NCI-H226 (cell line): ENCODE data around the gene HCFC2.

Experiments used
- DNase-seq: peaks from one replicate; pipeline ENCODE4 v3.0.0-alpha.2; 2015

HCFC2 gene

DNA sequence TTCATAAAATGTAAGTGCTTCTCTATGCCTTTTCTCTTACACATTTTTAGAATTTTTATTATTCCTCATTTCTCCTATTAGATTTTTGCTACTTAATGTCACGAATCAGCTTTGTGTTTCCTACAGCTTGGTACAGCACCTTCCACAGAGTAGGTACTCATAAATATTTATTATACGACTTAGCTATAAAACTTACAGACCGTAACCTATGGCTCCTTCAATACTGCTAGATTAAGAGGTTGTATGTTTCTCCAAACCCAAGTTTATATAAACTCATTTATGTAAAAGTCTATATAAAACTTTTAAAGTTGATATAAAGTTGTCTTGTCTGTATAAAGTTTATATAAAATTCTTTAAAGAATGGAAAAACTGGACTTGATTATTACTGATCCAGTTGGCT is 62.2 kb downstream of the HCFC2 start:
- no peak for DNase-seq

DNA sequence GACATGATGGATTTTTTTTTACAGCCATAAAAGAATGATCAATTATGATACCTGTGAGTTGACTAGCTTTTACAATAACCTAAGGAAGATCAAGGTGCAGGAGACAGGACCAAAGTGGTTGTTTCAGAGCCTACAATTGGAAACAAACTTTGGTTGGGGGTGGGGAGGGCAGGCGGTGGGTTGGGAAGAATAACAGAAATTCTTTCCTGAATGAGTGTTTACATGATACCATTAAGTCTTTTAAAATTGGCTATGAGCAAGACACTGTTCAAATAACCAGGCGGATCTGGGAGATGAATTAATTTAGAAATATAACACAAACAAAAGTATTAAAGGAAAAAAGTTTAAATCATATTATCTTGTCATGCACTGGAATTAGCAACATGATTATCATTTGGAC is 66.4 kb downstream of the HCFC2 start:
- no peak for DNase-seq

DNA sequence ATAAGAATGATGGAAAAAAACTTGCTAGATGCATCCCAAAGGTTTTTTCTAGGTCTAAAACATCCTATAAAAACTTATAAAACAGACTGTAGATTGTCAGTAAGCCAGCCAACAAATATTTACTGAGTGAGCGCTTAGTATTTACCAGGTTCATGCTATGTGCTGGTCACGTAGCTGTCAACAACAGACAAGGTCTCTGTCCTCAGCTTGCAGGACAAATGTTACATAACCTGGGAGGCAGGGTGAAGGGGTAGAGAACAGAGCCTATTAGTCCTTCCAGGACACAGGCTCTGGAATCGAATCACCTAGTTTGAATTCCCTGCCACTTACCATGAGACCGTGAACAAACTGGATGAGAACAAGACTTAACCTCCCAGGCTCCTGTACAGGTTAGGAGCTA is 67.3 kb downstream of the HCFC2 start:
- no peak for DNase-seq

DNA sequence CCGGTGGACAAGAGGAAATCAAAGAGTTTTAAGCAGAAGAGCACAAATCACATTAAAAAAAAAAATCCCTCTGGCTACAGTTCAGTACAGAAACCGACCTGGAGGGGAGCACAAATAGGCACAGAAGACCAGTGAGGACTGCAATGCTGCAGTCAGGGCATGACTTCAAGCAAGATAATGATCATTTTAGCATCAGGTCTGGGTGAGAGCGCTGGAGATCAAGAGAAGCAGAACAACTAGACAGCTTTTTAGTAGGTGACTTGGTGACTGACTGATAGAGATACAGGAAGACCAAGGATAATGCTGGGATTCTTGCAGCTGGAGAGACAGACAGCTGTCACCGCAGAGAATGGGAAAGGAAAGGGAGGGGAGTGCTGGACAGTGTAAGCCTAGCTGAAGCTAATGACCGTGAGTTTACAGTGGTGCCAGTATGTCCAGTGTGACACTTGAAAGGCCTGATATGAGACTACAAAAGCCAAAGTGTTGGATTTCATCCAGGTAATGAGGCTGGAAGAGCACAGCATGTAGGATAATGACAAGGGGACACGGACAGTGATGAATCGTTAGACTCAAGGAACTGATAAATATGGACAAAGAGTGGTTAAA is 68.1 kb downstream of the HCFC2 start:
- no peak for DNase-seq

DNA sequence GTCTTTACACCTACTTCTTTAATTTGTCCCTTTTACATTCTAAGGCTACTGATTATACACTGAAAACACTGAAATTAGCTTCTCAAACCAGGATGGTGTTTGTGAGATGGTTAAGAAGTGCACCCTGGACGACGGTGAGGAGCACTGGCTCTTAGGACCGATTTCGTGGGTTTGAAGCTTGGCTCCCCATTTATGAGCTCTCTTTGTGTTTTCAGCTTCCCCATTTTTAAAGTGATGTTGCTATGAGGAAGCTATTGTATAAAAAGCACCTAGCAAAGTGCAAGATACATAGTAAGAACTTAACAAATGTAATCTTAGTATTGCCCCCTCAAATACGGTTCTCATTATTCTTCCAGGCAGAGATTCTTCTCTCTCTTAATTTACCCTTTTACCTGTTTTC is 69.0 kb downstream of the HCFC2 start:
- DNase-seq: no peak

DNA sequence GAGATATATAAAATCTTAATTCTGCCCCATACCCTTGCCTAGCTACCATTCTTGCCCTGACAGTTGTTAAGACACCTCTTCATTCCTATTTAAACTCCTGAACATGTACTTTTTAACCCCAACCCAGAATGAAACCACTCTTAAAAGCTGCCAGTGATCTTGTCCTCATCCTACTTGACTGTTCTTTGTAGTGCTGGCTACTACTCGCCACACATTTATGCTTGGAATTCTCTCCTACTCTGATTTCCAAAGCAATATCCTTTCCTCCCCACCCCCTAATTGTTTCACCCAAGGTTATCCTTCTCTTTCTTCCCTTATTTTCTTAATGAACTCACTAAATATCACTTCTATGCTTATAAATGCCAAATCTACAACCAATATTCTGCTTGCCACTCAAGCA is 69.5 kb downstream of the HCFC2 start:
- DNase-seq: peak; percentile 31

DNA sequence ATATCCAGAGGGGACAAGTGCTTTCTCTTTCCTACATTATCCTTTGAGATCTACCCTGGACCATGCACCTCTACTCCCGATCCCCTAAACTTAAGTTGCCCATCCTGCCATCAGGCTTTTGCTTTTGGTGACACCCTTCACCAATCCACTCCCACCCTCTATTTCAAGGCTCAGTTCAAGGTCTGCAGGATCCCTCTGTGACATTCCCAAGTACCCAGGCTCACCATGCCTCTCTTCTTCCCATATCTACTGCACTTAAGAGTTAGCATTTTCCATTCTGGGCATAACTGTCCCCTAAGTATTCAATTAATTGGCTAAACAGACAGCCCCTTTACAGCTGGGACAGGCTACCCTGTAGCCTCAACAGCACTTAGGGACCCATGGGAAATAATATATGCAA is 70.6 kb downstream of the HCFC2 start:
- no peak for DNase-seq

DNA sequence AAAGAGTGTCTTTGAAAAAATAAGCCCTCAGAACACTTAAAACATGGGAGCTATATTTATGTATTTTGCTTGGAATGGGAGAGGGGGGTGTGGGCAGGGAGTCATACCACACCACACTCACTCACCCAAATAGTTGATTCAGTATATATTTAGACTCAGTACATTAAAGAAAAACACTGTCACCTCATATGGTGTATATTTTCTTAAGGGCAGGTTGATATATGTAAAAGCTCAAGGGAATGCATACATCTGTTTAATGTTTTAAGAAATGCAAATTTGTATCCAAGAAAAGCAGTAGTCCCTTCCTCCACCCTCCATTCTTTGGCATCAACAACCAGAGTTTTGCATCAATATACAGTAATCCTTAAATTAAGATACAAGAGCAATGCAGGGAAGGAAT is 72.2 kb downstream of the HCFC2 start:
- no peak for DNase-seq

DNA sequence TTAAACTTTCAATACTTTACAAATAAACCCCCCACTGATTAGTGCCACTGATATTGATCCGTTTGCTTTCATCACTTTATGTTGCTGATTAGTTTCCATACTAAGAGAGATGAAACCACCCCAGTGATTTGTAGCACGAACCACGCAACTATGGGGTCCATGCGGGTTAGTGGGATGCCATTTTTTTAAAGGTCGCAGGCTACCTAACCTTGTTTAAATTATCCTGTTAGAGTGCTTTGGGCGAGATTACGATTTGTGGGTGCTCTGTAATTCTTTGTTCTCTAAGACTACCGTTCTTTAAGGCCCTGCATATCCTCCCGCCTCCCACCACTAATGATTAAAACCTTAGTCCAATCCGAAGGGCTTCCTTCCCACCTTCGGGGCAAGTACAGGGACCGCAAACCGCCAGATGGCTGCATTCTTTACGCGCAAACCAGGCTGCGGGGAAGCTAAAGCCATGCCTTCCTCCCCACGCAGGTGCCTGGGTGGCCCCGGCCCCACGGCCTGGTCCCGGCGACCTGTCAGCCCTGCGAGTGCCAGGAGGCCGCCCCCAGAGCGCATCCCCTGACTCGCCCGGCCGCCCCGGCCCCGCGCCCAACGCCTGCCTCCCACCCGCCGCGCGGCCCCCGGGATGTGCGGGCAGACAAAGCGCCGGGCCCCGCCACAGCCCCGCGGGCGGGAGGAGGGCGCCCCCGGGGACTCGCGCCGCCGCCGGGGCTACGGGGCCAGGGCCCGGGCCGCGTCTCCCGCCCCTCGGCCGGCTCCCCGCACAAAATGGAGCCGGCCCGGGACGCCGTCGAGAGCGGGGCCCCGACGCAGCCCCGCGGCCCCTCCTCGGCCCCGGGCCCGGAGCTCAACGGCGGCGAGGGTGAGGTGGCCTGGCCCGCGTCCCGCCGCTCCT is 72.9 kb downstream of the HCFC2 start:
- peak; percentile 11 for DNase-seq

DNA sequence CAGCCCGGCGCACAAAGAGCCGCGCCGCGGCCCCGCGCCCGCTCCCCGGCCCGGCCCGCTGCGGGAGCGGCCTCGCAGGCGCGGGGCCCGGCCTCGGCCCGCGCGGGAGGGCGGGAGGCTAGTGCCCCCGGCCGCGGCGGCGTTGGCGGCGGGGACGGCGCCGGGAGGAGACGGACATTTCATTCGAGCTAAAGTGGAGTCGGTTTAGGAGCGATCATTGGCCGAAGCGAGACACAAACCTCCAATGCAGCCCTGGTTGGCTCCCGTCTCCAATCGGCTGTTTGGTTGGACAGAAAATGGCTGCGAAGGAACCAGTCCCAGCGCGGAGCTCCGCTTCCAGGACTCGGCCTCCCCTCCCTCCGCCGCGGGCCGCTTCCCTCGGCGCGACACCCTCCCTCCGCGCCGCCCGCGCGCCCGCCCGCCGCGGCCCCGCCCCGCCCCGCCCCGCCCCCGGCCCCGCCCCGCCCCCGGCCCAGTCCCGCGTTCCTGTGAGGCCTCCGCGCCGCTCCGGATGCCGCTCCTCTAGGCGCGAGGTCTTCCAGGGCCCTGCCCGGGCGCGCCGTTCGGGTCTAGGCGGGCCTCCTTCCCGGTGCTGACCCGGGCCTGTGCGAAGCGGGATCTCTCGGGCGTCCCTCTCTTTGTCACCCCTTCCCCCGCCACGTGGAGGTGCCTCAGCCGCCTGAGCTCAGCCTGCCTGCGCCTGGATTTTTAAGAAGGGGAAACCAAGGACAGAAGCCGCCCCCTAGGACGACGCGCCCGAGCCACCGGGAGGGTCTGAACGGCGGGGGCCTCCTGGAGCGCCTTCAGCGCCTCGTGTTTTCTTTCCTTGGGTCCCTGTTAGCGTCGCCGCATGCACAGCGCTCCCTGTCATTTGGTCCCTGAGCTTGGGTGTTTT is 73.8 kb downstream of the HCFC2 start, which contains the start of gene NFYB:
Gene NFYB (minus strand): TSS at position 309 of the 895 bp plus-strand sequence. CDS start 2,757 bp downstream, outside the sequence.
- peak; percentile 97 for DNase-seq

DNA sequence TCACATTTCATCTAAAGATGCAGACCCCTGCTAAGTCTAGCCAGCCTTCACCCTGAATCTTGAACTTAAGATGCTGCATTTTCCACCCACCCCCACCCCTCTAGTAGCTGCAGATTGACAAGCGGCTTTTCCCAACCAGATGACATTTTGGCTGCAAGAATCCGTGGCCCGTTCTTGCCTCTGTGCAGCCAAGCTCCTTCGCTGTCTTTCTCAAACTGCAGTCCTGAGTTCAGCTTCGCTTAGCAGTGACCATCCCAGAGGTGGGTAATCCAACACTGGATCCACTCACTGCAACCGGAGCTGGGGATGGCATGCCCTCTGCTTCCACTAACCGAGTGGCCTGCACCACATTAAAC is 74.4 kb downstream of the HCFC2 start:
- DNase-seq: no peak

DNA sequence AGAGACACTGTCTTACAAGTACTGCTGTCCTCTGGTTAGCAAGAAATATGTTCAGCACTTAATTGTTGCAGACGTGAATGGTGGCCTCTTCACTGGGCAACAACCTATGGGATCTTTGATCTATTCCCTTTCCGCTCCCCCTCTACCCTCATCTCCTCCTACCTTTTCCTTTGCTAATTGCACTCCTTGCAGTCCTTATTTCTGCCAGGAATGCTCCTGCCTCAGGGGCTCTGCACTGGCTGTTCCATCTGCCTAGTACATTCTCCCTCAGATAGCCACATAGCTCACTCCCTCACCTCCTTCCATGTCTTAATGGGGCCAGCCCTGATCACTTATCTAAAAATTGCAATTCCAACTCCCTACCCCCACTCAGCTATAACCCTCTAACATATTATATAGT is 78.2 kb downstream of the HCFC2 start:
- no peak for DNase-seq

DNA sequence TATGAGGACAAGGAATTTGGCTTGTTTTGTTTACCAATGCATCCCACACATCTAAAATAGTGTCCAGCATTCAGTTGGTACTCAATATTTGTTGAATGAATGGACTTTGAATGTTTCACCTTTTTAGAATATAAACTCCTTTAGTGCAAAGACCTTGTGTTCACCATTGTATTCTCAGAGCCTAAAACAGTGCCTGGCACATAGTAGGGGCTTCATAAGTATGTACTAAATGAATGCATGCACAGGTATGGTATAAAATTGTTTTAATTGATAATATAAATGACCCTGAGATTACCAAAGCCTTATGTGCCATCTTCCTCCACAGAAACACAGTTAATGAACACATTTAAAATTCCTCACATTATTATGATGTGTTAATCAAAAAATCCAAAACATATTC is 78.7 kb downstream of the HCFC2 start:
- no peak for DNase-seq

DNA sequence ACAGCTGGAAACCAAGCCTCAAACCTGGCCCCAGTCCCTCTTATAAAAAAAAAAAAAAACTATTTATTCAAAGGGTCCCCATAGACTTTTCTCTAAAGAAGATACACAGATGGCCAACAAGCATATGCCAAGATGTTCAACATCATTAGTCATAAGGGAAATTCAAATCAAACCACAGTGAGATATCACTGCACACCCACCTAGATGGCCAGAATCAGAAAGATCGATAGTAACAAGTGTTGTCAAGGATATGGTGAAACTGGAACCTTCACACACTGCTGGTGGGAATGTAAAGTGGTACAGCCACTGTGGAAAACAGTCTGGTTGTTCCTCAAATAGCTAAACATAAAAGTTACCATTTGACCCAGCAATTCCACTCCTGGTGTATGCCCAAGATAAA is 79.6 kb downstream of the HCFC2 start:
- DNase-seq: no peak

DNA sequence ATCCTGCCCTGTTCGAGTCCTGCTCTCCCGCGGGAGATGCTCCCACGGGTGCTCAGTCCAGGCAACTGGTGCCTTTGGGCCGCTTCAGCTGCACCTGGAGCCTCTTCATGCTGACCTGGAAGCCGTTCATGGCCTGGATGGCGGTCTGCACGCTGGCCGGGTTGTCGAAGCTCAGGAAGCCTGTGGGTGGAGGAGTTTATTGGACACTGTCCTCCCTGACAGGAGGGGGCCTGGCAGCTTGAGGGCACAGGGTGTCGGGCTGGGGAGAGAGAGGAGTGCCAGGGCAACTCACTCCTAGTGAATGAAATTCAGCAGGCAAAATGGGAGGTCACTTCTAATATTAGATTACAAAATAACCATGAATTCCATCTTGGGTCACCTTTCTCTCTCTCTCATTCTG is 83.0 kb downstream of the HCFC2 start:
- no peak for DNase-seq

DNA sequence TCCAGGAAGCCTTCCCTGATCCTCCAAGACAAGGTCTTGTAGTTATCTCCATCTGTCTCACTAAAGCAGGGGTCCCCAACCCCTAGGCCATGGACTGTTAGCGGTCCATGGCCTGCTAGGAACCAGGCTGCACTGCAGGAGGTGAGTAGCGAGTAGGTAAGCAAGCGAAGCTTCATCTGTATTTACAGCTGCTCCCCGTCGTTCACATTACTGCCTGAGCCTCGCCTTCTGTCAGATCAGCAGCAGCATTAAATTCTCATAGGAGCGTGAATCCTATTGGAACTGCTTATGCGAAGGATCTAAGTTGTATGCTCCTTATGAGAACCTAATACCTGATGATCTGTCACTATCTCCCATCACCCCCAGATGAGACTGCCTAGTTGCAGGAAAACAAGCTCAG is 86.1 kb downstream of the HCFC2 start:
- DNase-seq: no peak

DNA sequence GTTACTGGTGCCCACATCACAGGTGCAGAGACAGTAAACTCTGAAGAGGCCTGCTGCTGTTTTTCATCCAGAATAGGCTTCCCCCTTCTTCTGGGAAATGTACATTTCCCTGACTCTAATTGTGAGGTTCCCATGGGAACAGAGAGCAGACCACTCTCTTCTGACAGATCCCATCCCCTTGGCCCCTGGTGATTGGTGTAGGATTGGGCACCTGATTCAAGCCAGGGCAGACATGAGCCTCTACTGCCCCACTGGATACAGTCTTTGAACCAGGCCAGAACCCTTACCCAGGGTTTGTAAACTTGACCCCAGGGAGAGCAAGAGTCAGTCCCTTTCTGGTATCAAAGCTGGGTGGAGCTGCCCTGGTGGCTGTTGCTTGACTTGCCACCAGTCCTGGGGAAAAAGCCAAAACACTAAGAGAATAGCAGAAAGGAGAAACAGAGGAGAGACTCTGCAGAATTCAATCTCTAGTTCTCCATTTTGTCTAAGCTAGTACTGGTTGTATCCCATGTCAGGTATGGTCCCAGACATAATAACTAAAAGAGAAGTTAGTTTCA is 88.4 kb downstream of the HCFC2 start:
- DNase-seq: no peak

DNA sequence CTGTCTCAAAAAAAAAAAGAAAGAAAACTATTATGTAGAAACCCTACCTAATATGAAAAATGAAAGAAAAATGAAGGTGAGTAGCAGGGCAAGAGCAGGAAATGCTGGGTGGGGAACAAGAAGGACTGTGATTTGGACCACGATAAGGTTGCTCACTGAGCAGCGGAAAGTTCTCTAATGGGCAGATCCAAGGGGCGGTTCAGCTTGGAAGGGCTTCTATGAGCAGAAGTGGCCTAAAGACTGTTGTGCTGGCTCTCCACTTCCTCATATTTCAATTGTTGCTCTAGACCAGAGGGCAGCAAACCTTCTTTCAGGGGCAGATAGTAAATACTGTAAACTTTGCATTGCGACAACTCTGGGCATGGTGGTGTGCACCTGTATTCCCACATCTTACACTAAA is 90.0 kb downstream of the HCFC2 start:
- no peak for DNase-seq

DNA sequence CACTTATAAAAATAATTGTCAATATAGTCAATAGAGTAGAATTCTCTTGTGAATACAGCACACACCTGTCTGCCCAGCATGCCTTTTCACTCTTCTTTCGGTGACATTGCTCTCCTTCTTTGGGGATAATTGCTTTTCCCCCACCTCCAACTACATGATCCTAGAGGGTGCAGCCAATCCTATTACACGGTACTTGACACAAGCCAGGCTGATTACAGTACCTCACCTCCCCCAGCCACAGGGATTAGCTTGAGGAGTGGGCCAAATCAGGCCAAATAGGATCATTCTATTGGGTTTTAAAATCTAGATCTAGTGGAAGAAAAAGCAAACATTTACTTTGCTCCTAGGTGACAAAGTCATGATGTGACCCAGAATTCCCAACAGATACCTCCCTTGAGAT is 90.5 kb downstream of the HCFC2 start:
- no peak for DNase-seq
